ENCODE measurements around the gene DGKB.

DNA sequence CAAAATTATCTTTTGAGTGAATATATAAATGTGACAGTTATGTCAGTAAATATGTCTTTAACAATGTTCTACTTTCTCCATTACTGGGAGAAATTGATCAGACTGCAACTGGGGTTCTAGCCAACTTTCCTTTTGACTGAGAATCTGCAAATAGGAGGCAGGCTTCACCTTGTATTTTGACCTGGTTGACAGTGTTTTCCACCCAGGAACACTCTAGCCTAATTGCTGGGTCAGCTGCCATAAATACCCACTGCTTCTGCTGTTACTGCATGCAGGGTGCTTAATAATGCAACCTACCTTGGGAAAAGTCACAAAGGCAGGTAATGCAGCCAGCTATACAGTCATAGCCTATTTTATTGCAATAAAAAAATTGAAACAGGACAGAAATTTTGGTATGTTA, 319.0 kb downstream of the DGKB start:
- no peak for TF ChIP-seq EZH2 (IDR thresholded peaks at IDR 0.05; ENCODE audit: low read depth)
- TF ChIP-seq, protein P1, sequence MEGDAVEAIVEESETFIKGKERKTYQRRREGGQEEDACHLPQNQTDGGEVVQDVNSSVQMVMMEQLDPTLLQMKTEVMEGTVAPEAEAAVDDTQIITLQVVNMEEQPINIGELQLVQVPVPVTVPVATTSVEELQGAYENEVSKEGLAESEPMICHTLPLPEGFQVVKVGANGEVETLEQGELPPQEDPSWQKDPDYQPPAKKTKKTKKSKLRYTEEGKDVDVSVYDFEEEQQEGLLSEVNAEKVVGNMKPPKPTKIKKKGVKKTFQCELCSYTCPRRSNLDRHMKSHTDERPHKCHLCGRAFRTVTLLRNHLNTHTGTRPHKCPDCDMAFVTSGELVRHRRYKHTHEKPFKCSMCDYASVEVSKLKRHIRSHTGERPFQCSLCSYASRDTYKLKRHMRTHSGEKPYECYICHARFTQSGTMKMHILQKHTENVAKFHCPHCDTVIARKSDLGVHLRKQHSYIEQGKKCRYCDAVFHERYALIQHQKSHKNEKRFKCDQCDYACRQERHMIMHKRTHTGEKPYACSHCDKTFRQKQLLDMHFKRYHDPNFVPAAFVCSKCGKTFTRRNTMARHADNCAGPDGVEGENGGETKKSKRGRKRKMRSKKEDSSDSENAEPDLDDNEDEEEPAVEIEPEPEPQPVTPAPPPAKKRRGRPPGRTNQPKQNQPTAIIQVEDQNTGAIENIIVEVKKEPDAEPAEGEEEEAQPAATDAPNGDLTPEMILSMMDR (conservative IDR thresholded peaks at IDR 0.05), result no peak

Data from PC-9 (cell line).